ENCODE measurements around the gene DDX23.
"Not testable (repeated sequence)": the region's sequence is repeated elsewhere in the genome, so short reads cannot be mapped to it uniquely, and the experiment has no call there.

Gene DDX23

DNA sequence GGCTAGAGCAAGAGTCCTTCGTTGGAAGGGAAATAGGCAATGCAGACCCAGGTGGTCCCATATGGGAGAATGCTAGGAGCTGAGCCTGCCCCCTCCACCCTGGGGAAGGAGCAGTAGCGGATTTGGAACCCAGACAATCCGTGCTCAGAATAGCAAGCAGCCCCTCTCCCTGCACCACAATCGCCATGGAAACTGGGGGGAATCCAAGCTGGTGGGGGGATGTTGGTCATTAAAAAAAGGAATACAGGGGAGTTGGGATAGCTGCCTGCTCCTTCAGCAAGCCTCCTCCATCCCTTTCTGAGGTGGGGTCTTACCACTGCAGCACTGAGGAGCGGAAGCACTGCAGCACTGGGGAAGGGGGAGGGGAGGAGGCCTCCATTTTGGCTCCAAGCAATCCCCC is 10.8 kb upstream of the DDX23 start:
- no peak for DNase-seq (ENCODE audit: low read depth in 2 of 2)

DNA sequence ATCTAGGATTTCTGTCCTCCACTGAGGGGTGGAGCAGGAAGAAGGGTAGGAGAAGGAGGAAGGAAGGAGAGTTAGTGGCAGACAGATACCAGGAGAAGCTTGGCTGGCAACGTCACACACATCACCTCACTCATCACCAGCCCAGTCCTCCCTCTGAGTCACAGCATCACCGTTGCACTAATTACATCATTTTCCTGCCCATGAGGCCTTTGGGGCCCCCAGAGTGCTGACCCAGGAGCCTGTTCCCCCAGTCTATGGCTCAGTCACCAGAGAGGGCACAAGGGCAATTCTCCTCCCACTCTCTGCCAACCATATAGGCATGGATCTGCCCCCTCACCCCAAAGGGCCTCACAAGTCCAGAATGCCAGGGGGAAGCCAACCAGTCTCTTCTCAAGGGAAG is 9.1 kb upstream of the DDX23 start:
- no peak for DNase-seq (ENCODE audit: low read depth in 2 of 2)

- not testable (repeated sequence) for DNase-seq (ENCODE audit: low read depth in 2 of 2)
Observed at GRCh38 chr12:48860236-48860635, 8.3 kb upstream of the DDX23 start.

DNA sequence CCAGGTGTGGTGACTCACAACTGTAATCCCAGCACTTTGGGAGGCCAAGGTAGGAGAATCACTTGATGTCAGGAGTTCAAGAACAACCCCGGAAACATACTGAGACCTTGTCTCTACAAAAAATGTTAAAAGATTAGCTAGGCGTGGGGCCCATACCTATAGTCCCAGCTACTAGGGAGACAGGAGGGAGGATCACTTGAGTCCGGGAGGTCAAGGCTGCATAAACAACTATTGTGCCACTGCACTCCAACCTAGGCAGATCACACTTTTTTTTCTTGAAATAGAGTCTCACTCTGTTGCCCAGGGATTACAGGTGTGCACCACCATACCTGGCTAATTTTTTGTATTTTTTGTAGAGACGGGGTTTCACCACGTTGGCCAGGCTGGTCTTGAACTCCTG is 7.6 kb upstream of the DDX23 start:
- no peak for DNase-seq (ENCODE audit: low read depth in 2 of 2)

DNA sequence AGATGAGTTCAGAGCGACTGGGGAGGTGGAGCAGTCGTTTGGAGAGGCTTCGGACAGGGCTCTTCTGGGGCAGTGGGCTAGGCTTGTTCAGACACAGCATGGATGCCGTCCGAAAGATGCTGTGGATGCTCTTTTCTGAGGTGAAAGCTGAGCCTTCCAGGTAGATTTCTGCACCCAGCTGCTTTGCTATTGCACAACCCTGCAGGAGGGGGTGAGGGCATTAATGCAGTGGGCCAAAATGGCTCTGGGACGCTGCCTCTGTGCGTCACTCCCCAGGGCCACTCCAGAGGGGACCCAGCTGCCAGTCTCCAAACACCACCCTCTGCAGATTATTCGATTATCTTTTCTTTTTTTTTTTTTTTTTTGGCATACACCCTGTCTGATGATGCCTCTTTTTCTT is 6.1 kb upstream of the DDX23 start:
- DNase-seq (ENCODE audit: low read depth in 2 of 2): no peak

GRCh38 chr12:48857278-48857994 is 5.5 kb upstream of the DDX23 start:
- DNase-seq (ENCODE audit: low read depth in 2 of 2): no peak

DNA sequence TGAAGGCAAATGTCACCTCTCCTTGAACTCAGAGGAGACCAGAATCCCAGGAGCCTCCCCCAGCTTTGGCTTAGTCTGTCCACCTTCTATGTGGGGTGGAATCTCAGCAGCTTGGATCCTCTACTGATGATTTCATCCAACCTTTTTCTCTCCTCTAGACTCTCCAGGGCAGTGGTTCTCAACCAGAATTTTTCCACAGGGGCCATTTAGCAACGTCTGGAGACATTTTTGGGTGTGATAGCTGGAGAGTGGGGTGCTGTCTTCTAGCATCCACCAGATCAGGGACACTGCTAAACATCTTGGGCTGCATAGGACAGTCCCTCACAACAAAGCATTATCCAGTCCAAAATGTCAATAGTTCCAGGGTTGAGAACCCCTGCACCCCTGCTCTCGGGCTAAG is 4.4 kb upstream of the DDX23 start:
- DNase-seq (ENCODE audit: low read depth in 2 of 2): no peak

DNA sequence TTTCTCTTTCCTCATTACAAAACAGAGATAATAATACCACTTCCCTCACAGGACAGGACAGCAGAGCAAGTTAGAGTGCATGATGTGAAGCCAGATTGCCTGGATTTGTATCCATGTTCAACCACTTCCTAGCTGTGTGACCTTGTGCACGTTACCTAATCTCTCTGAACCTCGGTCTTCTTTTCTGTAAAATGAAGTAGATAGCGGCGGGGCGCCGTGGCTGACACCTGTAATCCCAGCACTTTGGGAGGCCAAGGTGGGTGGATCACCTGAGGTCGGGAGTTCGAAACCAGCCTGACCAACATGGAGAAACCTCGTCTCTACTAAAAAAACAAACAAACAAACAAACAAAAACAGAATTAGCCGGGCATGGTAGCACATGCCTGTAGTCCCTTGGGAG is 3.0 kb upstream of the DDX23 start:
- DNase-seq (ENCODE audit: low read depth in 2 of 2): not testable (repeated sequence)

DNA sequence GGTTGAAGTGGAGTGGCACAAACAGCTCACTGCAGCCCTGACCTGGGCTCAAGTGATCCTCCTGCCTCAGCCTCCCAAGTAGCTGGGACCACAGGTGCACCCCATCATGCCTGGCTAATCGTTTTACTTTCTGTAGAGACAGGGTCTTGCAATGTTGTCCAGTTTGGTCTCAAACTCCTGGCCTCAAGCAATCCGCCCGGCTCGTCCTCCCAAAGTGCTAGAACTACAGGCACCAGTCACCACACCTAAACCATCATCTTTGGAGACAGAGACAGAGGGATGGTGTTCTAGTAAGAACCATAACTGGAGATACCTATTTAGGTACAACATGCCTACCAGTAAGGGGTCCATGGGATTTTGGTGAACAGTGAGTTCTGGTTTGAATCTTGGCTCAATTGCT is 2.5 kb upstream of the DDX23 start:
- no peak for DNase-seq (ENCODE audit: low read depth in 2 of 2)

- peak; percentile 72 to 74 for DNase-seq (ENCODE audit: low read depth in 2 of 2)
Observed at GRCh38 chr12:48852734-48853688, 1.0 kb upstream of the DDX23 start.

- not testable (repeated sequence) for DNase-seq (ENCODE audit: low read depth in 2 of 2)
Observed at GRCh38 chr12:48842021-48842420, 9.9 kb downstream of the DDX23 start.

- DNase-seq (ENCODE audit: low read depth in 2 of 2): no peak
Observed at GRCh38 chr12:48838048-48838447, 13.9 kb downstream of the DDX23 start.

GRCh38 chr12:48832321-48833060 is 19.5 kb downstream of the DDX23 start:
- no peak for DNase-seq (ENCODE audit: low read depth in 2 of 2)

DNA sequence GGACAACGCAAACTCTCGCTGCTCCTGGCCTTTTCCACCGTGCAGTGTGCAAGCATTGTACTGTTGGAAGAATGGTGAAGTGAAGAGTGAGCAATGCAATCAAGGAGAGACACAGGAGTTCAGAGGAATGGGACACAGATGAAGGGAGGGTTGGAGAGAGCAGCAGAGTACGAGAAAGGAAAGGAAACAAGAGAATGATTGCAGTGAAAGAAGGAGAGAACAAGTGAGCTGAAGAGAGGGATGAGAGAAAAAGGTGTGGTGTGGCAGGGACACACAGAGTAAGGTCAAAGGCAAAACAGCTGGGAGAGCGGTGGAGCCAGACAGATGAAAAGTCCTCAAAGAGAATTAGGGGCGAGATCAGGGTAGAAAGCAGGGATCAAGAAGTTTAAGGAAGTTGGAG is 20.7 kb downstream of the DDX23 start:
- DNase-seq (ENCODE audit: low read depth in 2 of 2): no peak

DNA sequence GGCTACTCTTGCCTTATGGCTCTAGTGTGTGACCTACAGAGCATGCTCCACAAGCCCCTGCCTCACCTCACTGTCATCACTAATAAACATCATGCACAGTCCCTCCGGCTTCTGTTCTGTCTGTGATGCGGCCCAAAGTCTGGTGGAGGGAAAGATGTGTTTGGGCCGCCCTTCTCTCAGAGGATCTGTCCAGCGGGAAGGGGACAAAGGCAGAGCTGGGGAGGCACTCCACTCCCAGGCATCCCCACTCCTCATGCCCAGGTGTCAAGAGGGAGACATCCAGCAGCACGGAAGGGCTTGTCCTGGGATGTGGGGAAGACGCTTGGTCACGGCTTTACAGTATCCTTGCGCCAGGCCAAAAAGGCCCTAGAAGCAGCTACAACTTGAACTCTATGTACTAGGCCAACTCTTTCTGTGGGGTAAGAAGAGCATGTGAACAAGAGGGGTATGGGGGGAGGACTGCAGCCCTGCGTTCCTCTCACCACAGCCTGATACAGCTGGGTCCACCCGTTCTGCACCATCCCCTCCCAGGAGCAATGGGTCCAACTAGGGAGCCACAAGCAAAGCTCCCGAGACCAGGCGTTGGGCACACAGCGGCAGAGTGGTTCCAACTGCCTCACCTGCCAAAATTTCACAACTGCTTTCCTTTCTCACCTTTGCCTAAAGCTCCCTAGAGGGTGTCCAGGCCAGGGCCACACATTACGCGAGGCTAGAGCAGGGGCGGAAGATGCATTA is 23.0 kb downstream of the DDX23 start:
- no peak for DNase-seq (ENCODE audit: low read depth in 2 of 2)

DNA sequence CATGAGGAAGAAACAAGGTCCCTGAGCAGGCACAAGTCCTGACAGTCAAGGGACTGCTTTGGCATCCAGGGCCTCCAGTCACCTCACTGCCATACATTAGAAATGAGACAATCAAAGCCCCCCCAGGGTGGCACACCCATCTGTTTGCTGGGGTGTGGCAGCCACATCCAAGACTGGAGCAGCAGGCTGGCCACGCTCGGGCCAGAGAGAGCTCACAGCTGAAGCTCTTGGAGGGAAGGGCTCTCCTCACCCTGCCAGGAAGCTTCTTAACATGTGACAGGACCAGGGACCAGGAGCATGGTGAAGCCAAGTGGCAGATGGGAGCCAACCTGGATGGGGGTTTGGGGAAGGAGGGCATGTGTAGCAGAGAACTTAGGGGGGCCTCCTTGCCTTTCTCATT is 23.7 kb downstream of the DDX23 start:
- no peak for DNase-seq (ENCODE audit: low read depth in 2 of 2)

GRCh38 chr12:48827513-48828096 is 24.4 kb downstream of the DDX23 start:
- DNase-seq (ENCODE audit: low read depth in 2 of 2): no peak

DNA sequence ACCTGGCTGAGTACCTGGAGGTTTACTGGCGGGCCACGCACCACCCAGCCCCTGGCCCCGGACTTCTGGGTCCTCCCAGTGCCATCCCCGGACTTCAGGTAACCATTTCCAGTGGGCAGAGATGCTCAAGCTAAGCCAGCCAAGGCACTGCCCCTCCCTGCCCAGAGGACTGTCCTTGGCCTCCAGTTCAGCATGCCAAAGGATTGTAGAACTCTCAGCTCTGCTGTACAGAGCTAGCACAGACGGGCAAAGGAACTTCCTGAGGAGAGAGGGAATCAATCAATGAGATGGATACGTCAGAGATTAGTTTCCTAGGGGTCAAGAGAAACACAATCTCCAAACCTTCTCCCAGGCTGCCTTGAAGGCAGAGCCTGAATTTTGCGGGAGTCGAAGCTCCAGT is 24.9 kb downstream of the DDX23 start:
- DNase-seq (ENCODE audit: low read depth in 2 of 2): no peak

DNA sequence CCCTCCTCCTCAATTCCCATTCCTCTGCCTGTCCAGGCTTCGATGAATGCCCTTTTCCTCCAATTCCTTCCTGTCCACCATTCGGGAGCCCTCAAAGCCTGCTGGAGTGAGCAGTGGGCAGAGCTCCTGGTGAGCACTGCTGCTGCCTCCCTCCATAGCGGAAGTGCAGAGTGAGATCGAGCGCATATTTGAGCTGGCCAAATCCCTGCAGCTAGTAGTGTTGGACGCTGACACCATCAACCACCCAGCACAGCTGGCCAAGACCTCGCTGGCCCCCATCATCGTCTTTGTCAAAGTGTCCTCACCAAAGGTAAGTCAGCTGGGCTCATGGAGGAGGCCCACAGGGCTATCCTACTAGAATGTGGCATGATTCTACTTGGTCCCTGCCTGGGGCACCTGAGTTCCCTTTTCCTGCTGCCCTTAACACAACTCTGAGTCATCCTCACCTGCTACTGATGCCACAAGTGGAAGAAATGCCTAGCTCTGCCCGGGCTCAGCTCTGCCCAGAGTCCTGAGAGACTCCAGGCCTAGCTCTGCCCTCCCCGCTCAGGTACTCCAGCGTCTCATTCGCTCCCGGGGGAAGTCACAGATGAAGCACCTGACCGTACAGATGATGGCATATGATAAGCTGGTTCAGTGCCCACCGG is 25.6 kb downstream of the DDX23 start:
- no peak for DNase-seq (ENCODE audit: low read depth in 2 of 2)

DNA sequence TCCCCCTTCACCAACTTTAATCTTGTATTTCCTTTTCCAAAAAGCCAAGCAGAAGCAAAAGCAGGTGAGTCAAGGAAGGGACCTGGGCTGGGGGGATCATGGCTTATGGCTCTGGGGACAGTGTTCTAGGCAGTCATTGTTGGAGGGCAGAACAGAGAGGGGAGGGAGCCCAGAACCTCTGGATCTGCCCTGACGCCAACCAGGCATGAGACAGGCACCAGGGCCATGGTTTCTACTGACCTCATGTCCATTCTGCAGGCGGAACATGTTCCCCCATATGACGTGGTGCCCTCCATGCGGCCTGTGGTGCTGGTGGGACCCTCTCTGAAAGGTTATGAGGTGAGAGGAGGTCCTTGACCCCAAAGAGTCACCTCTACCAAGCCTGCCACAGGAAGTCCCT is 27.1 kb downstream of the DDX23 start:
- DNase-seq (ENCODE audit: low read depth in 2 of 2): no peak

DNA sequence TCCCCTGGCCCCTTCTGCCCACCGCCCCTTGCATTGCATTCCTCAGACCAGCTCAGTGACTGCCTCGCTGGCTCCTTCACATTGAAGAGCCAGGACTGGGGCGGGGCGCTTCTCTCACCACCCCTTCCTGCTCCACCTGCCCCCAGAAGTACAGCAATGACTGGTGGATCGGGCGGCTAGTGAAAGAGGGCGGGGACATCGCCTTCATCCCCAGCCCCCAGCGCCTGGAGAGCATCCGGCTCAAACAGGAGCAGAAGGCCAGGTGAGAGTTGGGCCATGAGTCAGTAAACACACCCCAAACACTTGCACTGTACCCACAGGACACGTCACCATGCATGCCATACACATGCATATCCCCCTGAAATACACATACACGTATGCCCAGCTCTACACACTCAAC is 27.9 kb downstream of the DDX23 start:
- no peak for DNase-seq (ENCODE audit: low read depth in 2 of 2)

Measured in fibroblast of skin of left quadriceps (primary cell).